Non-pigmented ciliary epithelial cell (primary cell): ENCODE data around the gene FHOD1.

Source experiments
- DNase-seq: peaks from one replicate; pipeline ENCODE4 v3.0.0-alpha.2; 2010; ENCODE audit warnings: low read depth

Gene FHOD1

DNA sequence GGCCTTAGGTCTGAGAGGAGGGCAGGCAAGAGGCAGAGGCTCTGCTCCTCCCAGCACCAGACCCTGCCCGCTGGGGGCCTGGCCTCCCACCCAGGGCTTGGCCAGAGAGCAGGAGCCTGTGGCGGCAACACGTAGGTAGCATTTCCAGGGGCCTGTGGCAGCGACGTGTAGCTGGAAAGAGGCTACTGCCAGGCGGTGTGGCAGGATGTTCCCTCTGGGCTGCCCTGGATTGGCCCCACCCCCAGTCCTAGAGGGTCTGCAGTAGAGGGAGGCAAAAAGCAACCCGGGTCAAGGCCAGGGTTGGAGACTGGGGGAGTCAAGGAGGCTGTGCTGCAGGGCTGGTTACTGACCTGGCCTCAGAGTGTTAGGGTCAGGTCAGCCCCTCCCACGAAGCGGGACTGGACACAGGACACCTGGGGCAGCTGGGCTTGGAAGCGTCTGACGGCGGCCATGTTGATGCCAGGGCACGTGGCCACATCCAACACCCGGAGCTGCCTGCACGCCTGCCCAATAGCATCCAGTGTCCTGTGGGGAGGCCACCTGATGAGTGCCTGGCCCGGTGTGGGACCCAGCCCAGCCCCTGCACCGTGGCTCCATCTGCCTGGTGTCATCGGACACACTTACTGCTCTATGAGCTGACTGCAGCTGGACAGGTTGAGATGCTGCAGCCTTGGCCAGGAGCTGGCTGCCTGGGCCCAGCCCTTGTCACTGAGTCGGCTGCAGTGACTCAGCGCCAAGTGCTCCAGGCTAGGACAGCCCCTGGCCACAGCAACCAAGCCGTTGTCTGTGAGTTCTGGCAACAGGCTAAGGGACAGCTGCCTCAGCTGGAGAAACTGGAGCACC lies 39.8 kb downstream of the FHOD1 start:
- DNase-seq: no peak

DNA sequence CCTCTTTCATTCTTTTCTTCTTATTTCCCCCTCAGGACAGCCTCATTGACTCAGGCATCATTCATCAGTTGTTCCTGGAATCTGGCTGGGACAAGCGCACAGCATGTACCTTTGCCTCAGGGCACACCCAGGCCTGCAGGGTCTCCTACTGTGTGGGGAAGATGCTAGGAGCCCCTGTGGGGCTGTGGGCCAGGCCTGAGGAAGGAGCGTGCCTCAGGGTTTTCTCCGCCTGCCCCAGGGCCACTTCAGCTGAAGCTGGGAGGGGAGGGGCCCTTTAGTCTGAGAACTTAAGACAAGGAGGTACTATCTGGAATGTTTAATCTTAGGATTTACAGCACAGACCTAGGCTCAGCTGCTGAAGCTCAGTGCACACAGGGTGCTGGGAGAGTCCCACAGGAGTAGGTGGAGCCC lies 40.4 kb downstream of the FHOD1 start:
- no peak for DNase-seq

DNA sequence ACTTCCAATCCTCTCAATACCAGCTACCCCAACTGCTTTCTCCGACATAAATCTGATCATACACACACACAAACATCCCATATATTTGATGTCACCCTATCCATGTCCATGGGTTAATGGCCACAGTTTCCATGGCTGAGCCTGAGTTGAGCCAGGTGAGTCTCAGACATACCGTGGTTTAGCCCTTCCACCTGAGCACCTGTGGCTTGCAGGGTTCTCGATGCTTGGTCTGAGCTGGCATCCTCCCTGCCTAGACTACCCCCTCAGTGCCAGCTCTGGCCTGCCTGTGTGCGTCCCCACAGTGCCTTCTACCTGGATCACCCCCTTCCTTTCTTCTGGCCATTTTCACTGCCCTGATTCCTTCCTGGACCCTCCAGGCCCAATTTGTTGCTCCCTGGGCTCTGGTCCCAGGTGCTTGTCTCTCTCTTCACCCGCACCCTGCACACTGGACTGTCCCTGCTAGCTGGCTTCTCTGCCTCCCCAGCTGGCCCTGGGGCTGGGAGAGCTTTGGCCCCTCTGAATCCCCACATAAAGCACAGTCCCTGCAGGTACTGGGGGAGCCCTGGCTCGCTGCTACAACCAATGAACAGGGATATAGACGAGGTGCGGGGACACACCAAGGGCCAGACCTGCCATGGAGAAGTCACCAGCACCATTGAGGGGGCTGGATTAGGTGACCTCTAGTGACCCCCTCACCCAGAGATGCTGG lies 41.0 kb downstream of the FHOD1 start:
- DNase-seq: no peak

DNA sequence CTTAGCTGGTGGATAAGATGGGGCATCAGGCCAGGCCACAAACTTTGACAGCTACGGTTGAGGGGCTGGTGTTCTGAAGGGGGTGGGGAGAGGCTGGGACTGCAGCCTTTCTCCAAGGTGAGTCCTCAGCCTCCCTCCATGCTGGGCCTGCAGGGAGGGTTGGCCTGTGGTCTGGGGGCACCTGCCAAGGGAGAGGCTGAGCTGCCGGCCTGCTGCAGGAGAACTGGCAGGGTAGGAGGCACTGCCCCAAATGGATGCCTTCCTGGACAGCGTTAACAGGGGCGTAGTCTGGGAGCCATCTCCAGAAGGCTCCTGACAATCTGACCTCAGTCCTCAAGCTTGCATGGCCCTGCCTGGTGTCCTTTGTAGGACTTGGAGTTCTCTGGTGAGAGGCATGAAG lies 43.2 kb downstream of the FHOD1 start:
- DNase-seq: no peak

DNA sequence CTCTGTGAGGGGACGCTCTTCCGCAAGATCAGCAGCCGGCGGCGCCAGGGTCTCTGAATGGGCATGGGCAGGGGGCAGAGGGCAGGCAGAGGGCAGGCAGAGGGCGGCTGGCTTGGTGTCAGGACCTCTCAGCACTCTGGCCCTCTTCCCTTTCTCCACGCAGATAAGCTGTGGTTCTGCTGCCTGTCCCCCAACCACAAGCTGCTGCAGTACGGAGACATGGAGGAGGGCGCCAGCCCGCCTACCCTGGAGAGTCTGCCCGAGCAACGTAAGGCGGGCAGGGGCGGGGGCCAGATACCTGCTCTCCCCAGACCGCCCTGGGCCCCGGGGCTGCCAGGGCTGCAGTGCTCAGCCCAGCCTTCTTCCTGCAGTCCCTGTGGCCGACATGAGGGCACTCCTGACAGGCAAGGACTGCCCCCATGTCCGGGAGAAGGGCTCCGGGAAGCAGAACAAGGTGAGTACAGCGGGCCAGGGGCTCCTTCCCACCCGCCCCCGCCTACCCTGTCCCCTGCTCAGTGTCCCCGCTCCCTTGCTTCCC lies 44.3 kb downstream of the FHOD1 start:
- DNase-seq: no peak

DNA sequence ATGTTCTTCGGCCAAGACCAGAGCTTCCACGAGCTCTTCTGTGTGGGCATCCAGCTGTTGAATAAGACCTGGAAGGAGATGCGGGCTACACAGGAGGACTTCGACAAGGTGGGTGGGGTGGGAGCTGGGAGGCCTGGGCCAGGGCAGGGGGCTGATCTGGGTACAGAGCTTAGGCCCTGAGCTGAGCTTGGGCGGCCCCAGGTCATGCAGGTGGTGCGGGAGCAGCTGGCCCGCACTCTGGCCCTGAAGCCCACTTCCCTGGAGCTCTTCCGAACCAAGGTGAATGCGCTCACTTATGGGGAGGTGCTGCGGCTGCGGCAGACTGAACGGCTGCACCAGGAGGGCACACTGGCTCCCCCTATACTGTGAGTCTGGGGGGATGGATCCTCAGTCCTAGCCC lies 44.9 kb downstream of the FHOD1 start:
- DNase-seq: no peak

DNA sequence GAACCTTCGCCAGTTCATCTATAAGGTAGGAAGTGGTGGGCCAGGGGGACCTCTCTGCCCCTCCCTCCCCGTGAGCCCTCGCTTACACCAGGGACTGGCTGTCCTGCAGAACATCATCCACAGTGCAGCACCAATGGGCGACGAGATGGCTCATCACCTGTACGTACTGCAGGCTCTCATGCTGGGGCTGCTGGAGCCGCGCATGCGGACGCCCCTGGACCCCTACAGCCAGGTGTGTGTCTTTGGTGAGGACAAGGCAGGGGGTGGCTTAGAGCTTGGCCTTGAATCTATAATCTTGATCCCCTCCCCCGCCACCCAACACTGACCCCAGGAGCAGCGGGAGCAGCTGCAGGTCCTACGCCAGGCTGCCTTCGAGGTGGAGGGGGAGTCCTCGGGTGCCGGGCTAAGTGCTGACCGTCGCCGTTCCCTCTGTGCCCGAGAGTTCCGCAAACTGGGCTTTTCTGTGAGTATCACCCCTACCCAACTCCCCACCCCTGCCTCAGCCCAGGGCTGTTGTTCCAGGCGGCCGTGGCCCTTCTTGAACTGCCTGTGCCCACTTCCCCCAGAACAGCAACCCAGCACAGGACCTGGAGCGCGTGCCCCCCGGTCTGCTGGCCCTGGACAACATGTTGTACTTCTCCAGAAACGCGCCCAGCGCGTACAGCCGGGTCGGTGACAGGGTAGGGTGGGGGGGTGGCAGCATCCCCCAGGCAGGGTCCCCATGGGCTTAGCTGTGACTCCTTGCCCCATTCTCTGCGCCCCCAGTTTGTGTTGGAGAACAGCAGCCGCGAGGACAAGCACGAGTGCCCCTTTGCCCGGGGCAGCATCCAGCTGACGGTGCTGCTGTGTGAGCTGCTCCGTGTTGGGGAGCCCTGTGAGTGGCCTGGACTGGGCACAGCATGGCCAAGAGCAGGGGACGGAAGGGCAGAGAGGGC lies 45.6 kb downstream of the FHOD1 start:
- DNase-seq: no peak

DNA sequence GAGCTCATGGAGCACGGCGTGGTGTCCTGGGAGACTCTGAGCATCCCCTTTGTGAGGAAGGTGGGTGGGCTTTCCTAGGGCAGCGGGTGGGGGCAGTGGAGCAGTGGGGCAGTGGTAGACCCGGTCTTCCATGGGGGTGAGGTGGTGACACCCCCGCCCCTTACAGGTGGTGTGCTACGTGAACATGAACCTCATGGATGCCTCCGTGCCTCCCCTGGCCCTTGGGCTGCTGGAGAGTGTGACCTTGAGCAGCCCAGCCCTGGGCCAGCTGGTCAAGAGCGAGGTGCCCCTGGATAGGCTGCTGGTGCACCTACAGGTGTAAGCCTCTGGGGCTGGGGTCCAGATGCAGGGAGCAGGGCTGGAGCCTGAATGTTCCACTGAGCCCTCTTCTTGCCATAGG lies 46.8 kb downstream of the FHOD1 start:
- no peak for DNase-seq

DNA sequence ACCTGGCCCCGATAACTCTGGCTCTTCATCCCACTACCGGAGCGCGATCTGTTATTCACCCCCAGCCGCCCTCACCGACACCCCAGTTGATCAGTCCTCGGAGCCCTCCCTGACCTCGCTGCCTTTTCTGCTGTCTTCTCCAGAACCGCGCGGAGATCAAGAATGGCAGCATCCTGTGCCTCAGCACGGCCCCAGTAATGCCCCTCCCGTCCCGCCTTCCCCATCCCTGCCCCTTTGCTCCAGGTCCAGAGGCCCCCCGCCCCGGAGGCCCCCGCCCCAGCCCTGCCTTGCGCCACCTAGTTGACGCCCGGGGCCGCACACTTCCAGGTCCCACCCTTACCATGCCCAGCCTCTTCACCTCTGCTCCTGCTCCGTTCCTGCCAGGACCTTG lies 47.5 kb downstream of the FHOD1 start:
- DNase-seq: no peak

DNA sequence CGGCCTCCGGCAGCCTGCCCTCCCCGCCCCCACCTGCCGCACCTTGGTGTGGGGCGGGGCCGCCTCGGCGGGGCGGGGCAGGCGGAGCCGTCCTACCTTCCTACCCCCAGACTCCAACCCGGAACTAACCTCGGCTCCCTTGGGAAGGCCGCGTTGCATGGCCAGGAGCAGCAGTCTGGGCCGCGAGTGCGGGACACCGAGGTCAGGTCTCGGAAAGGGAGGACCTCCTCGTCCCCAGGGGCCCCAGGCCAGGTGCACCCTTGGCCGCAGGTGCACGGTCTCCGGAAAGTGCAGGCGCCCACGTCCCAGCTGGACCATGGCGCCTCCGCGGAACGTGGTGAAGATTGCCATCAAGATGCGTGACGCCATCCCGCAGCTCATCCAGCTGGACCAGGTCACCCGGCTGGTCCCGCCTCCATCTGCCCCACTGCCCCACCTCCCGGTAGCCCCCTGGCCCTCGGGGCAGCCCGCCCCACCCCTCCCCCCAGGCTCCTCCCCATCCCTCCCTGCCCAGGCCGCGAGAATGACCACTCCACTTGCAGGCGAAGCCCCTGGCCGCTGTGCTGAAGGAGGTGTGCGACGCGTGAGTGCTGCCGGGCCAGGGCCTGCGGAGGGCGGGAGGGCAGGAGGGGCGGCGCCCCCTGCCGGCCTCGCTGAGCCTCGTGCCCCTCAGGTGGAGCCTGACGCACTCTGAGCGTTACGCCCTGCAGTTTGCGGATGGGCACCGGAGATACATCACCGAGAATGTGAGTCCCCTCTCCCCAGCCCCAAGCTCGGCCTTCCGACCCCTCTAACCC lies 48.1 kb downstream of the FHOD1 start, which contains the start of gene ELMO3:
Gene ELMO3, plus strand, starts transcription at position 121 of the 797 bp plus-strand sequence. Its CDS starts 196 bp downstream, at position 317.
- DNase-seq: no peak

DNA sequence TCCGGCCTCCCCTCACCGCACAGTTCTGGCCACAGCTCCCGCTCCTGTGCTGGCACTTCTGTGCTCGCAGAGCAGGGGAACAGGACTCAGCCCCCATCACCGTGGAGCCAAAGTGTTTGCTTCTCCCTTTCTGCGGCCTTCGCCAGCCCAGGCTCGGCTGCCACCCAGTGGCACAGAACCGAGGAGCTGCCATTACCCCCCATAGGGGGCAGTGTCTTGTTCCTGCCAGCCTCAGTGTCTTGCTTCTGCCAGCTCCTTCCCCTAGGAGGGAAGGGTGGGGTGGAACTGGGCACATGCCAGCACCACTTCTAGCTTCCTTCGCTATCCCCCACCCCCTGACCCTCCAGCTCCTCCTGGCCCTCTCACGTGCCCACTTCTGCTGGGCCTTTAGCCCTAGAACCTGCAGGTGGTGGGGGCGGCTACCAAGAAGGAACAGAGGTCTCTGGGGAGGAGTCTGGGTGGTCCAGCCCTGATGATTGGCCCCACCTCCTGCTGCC lies 49.0 kb downstream of the FHOD1 start:
- DNase-seq: no peak

DNA sequence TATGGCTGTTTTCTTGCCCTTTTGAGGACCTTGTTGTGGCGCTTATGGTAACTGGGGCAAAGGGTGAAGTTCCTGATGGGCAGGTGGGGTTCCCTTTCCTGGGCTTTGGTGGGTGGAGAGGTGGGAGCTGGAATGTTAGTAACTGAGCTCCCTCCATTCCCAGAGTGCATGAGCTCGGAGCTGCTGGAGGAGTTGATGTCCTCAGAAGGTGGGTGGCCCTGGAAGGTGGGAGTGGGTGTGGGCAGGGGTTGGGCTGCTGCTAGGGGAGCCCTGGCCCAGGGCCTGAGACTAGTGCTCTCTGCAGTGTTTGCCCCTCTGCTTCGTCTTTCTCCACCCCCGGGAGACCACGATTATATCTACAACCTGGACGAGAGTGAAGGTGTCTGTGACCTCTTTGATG lies 49.6 kb downstream of the FHOD1 start:
- DNase-seq: no peak

DNA sequence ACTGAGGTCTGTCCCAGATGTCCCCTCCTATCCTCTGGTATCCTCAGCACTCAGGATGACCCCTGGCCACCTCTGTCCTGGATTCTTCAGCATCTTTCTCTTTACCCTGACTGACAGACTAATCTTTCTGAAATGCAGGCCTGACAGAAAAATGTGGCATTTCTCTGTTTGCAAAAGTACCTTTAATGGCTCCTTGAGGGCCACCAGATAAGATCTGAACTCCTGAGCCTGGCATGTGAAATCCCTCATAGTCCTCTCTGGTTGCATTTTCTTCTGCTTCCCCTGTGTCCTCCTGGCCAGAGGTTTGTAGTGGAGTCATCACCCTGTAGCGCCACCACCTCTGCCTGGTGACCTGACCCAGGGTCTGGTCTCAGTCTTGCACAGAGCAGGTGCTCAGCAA lies 50.4 kb downstream of the FHOD1 start:
- DNase-seq: no peak

DNA sequence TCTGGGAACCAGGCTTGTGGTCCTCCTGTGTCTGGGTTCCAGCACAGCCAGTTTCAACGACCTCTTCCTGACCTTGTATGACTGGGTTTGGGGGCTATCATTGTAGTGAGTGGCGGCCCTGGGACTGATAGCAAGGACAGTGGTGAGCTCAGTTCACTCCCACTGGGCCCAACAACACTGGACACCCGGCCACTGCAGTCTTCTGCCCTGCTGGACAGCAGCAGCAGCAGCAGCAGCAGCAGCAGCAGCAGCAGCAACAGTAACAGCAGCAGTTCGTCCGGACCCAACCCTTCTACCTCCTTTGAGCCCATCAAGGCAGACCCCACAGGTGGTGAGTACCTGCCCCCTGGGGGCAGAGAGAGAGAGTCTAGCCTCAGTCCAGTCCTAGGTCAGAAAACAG lies 51.6 kb downstream of the FHOD1 start:
- DNase-seq: no peak

DNA sequence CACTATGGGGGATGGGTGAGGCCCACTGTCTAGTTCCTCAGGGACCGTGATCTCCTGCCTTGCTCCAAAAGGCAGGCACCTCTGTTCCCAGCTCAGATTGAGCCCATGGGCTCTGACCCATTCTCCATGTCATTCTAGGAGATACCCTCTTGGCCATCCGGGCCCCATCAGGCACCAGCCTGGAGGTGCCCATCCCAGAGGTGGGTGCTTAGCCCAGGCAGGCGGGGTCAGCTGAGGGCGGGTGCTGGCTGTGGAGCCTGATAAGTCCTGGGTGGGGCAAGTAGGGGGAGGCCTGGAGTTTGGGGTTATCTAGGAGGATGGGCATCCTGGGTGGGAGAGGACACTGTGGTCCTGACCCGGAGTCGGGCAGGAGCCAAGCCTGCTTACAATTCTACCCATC lies 53.0 kb downstream of the FHOD1 start:
- no peak for DNase-seq

DNA sequence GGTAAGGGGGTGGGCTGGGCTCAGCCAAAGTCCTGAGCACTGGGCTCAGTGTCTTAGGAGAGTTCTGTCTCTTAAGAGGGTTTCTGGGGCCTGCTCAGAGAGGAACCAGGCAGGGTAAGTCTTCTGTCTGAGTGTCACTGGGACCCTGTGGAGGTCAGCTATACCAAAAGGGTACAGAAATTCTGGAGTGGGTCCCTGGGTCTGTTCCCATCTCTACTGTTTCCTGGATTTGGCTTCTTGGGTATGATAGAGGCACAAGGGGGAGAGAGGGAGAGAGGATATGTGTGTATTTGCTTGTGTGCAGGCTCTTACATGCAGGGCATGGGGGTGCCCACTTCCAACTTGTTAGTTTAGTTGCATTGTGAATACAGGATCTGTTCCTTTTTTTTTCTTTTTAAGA lies 53.7 kb downstream of the FHOD1 start:
- DNase-seq: no peak

DNA sequence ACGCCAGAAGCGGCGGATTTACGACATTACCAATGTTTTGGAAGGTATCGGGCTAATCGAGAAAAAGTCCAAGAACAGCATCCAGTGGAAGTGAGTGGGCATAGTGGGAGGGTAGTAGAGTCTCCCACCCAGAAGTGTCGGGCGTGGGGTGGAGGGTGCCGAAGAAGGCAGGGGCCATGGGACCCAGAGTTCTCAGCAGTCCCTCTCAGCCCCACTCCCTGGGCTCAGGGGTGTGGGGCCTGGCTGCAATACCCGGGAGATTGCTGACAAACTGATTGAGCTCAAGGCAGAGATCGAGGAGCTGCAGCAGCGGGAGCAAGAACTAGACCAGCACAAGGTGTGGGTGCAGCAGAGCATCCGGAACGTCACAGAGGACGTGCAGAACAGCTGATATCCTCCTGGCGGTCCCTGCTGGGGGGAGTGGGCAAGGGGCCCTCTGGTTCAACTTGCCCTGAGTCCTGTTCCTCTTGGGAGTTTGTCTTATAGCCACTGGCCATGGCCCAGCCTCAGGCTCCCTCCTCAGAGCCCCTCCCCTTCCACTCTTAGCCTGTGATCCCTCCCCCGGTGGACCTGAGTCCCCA lies 54.4 kb downstream of the FHOD1 start:
- DNase-seq: no peak

DNA sequence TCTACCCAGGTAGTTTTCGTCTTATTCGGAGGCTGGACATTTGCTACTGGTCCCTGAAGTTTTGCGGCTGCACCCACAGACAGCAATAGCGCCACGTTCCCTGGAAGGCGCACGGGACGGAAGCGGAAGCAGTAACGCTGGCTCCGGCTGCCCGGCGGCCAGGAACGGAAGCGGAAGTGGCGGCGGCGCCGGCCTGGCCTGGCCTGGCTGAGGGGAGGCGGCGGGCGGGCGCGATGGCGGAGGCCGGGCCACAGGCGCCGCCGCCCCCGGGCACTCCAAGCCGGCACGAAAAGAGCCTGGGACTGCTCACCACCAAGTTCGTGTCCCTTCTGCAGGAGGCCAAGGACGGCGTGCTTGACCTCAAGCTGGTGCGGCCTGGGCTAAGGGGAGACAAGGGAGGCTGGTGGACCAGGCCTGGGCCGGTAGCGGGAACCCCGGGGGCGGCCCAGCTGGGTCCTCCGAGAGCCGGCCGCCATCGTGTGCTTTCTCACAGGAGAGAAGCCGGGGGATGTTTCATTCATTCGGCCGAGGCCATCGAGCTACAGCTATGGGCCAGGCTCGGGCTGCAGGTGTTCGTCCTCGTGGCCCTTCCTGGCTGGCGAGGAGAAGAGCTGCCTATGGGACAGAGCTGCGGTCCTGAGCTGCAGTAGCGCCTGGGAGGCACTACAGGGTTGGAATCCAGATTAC lies 55.1 kb downstream of the FHOD1 start, which contains the start of gene E2F4:
Gene E2F4, plus strand, starts transcription at position 161 of the 687 bp plus-strand sequence. Its CDS starts 73 bp downstream, at position 234.
- DNase-seq: peak; percentile 65

DNA sequence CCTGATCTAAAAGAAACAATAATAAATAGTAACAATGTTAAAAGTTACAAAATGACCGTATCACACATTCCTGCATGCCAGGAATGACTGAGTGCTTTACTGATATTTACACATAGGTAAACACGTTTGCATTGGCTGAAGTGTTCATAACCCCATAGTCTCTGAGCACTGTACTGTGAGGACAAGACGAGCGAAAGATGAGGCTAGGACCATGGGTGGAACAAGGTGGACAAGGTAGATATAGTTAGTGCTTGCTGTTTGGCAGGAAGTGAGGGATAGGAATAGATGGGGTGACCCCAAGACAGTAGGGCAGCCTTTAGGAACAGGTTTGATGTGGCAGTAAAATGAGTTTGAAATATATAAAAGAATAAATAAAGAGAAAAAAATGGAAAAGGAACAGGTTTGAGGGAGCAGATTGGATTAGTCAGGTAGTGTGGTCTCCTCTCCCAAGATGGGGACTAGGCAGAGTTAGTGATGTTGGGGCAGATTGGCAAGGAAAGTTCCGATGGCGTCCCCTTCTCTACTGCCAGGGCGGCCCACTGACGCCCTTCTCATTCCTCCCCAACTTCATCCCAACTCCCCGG lies 55.8 kb downstream of the FHOD1 start:
- DNase-seq: no peak
